Smooth muscle cell (in vitro differentiated cells): ENCODE measurements around the gene AP3D1. TPM values are rescaled to one million over a fixed set of nuclear protein-coding genes. Genes with fewer than 3 reads are reported as not detected.

Experiments used
- DNase-seq: peaks from one replicate; lab custom pipeline; 2025; ENCODE audit not compliant: unreplicated experiment; lab: John Stamatoyannopoulos, UW
- H2AFZ ChIP-seq: fragments of 200-600 bp; sonication (generic); 2 replicates; pipeline ENCODE4 v1.6.0; 2016; ENCODE audit warnings: antibody characterized with exemption, low read depth, mild to moderate bottlenecking
- H3F3A ChIP-seq: fragments of 200-600 bp; sonication (generic); 2 replicates; pipeline ENCODE4 v1.6.0; 2017; ENCODE audit warnings: antibody characterized with exemption, low read depth
- H3K27ac ChIP-seq: fragments of 200-600 bp; sonication (generic); 2 replicates; pipeline ENCODE4 v1.5.1; 2016; ENCODE audit warnings: low read depth, mild to moderate bottlenecking
- H3K27me3 ChIP-seq: fragments of 200-600 bp; sonication (generic); 2 replicates; pipeline ENCODE4 v1.6.1; 2016; ENCODE audit warnings: low read depth, mild to moderate bottlenecking
- H3K36me3 ChIP-seq: fragments of 200-600 bp; sonication (generic); 2 replicates; pipeline ENCODE4 v1.5.1; 2016; ENCODE audit warnings: low read depth
- H3K4me1 ChIP-seq: fragments of 200-600 bp; sonication (generic); 2 replicates; pipeline ENCODE4 v1.5.1; 2016; ENCODE audit warnings: low read depth
- H3K4me2 ChIP-seq: fragments of 200-600 bp; sonication (generic); 2 replicates; pipeline ENCODE4 v1.6.0; 2016; ENCODE audit warnings: mild to moderate bottlenecking
- H3K4me3 ChIP-seq: fragments of 200-600 bp; sonication (generic); 2 replicates; pipeline ENCODE4 v1.5.1; 2016; ENCODE audit warnings: mild to moderate bottlenecking
- H3K79me2 ChIP-seq: fragments of 200-600 bp; sonication (generic); 2 replicates; pipeline ENCODE4 v1.6.0; 2016; ENCODE audit warnings: low read depth, mild to moderate bottlenecking
- H3K9ac ChIP-seq: fragments of 200-600 bp; sonication (generic); 2 replicates; pipeline ENCODE4 v1.6.0; 2016; ENCODE audit warnings: low read depth
- H3K9me3 ChIP-seq: fragments of 200-600 bp; sonication (generic); replicated peaks from 2 replicates; pipeline ENCODE4 v1.5.1; 2016; ENCODE audit warnings: low read depth
- H4K20me1 ChIP-seq: fragments of 200-600 bp; sonication (generic); 2 replicates; pipeline ENCODE4 v1.6.0; 2016; ENCODE audit warnings: low read depth
- CTCF ChIP-seq: fragments of 200-600 bp; sonication (generic); IDR thresholded peaks from 2 replicates; pipeline ENCODE4 v1.5.1; 2017; ENCODE audit warnings: borderline replicate concordance, mild to moderate bottlenecking, antibody characterized with exemption; ENCODE audit not compliant: insufficient read depth, poor library complexity, severe bottlenecking
- WGBS: methylation state at CpG from one replicate; pipeline ENCODE4 v1.1.7; 2016; ENCODE audit warnings: low lambda C conversion rate; 5-methylcytosine and 5-hydroxymethylcytosine counted together
- polyA plus RNA-seq: library from polyadenylated mRNA; unstranded; fragments of >200 nt; fragmentation: Nextera tagmentation; extraction: Ambion mirVana; gene quantifications from 2 replicates; pipeline ENCODE4 v1.2.1, GENCODE V29; 2016
- total RNA-seq: library from RNA; depleted of rRNA; stranded (reverse); fragments of >200 nt; gene quantifications from 2 replicates; pipeline ENCODE4 v1.2.3, GENCODE V29; 2014

The AP3D1 gene
- total and polyA plus RNA-seq, 2 experiments from 2014 or later = 66.2 to 81.0 TPM

- peaks cover 9% of the 10 kb centered on the region for H3K4me1 ChIP-seq
- WGBS = 6% methylated on average over 51 of the region's 93 CpGs
- H3K27ac ChIP-seq = peak within 1 kb of the TSS; percentile 7
- peak; percentile 89 for DNase-seq
- no peaks in the 10 kb centered on the region for H3K36me3 ChIP-seq
- H3K9ac ChIP-seq = peak within 1 kb of the TSS; percentile 78
- H3K9me3 ChIP-seq = no peaks in the 10 kb centered on the region
- H3F3A ChIP-seq = no peaks in the 10 kb centered on the region
- H4K20me1 ChIP-seq = peaks cover 46% of the 10 kb centered on the region
- peak; percentile 46 for TF ChIP-seq CTCF
- peak within 1 kb of the TSS; percentile 95 for H3K4me3 ChIP-seq
- H2AFZ ChIP-seq = peak within 1 kb of the TSS; percentile 86
- H3K79me2 ChIP-seq = peaks cover 44% of the 10 kb centered on the region
- H3K27me3 ChIP-seq = no peaks in the 10 kb centered on the region
- peak within 1 kb of the TSS; percentile 99 for H3K4me2 ChIP-seq
Observed at GRCh38 chr19:2050991-2051772, 100.2 kb downstream of the AP3D1 start, which contains the start of gene MKNK2. TSS of gene MKNK2 (minus strand) at chr19:2051244. CDS start at chr19:2050851, 393 bp downstream.

Other genes with a start within 250 kb of the AP3D1 start
- gene ADAT3, start 246.2 kb downstream of the AP3D1 start, total RNA-seq = 0.49 and 0.58 TPM in 2 replicates
- 2.0 and 4.8 TPM in 2 replicates for gene ADAT3, start 246.2 kb downstream of the AP3D1 start, polyA plus RNA-seq
- gene SCAMP4, start 246.2 kb downstream of the AP3D1 start, total RNA-seq = 72.6 and 96.9 TPM in 2 replicates
- 54.5 and 74.1 TPM in 2 replicates for gene SCAMP4, start 246.2 kb downstream of the AP3D1 start, polyA plus RNA-seq
- 47.5 and 53.5 TPM in 2 replicates for gene CSNK1G2, start 210.4 kb downstream of the AP3D1 start, total RNA-seq
- 74.9 and 86.1 TPM in 2 replicates for gene CSNK1G2, start 210.4 kb downstream of the AP3D1 start, polyA plus RNA-seq
- gene BTBD2, start 135.9 kb downstream of the AP3D1 start, total RNA-seq = 37.8 and 45.2 TPM in 2 replicates
- gene BTBD2, start 135.9 kb downstream of the AP3D1 start, polyA plus RNA-seq = 63.2 and 69.8 TPM in 2 replicates
- 30.1 and 43.6 TPM in 2 replicates for gene MKNK2, start 100.3 kb downstream of the AP3D1 start, total RNA-seq
- 44.7 and 80.1 TPM in 2 replicates for gene MKNK2, start 100.3 kb downstream of the AP3D1 start, polyA plus RNA-seq
- 11.2 and 13.5 TPM in 2 replicates for gene MOB3A, start 55.2 kb downstream of the AP3D1 start, total RNA-seq
- 23.8 and 32.9 TPM in 2 replicates for gene MOB3A, start 55.2 kb downstream of the AP3D1 start, polyA plus RNA-seq
- gene IZUMO4, start 54.7 kb downstream of the AP3D1 start, total RNA-seq = 1.6 and 1.8 TPM in 2 replicates
- 0.48 and 0.58 TPM in 2 replicates for gene IZUMO4, start 54.7 kb downstream of the AP3D1 start, polyA plus RNA-seq
- gene DOT1L, start 12.4 kb upstream of the AP3D1 start, total RNA-seq = 4.2 and 4.8 TPM in 2 replicates
- gene DOT1L, start 12.4 kb upstream of the AP3D1 start, polyA plus RNA-seq = 3.4 and 5.5 TPM in 2 replicates
- 36.0 and 38.6 TPM in 2 replicates for gene PLEKHJ1, start 84.8 kb upstream of the AP3D1 start, total RNA-seq
- 76.5 and 94.5 TPM in 2 replicates for gene PLEKHJ1, start 84.8 kb upstream of the AP3D1 start, polyA plus RNA-seq
- 8.4 and 28.5 TPM in 2 replicates for gene SF3A2, start 85.3 kb upstream of the AP3D1 start, total RNA-seq
- 63.0 and 78.1 TPM in 2 replicates for gene SF3A2, start 85.3 kb upstream of the AP3D1 start, polyA plus RNA-seq
- 2.9 and 3.5 TPM in 2 replicates for gene AMH, start 97.8 kb upstream of the AP3D1 start, total RNA-seq
- 12.6 and 20.7 TPM in 2 replicates for gene AMH, start 97.8 kb upstream of the AP3D1 start, polyA plus RNA-seq
- not detected in 2 replicates for gene JSRP1, start 104.9 kb upstream of the AP3D1 start, total RNA-seq
- gene JSRP1, start 104.9 kb upstream of the AP3D1 start, polyA plus RNA-seq = 0.59 TPM in 1 of 2 replicates, not detected in the other
- not detected in 2 replicates for gene PEAK3, start 130.6 kb upstream of the AP3D1 start, total RNA-seq
- 0.37 and 0.71 TPM in 2 replicates for gene PEAK3, start 130.6 kb upstream of the AP3D1 start, polyA plus RNA-seq
- gene LINGO3, start 156.6 kb upstream of the AP3D1 start, total RNA-seq = not detected in 2 replicates
- gene LINGO3, start 156.6 kb upstream of the AP3D1 start, polyA plus RNA-seq = 0.31 and 1.2 TPM in 2 replicates
- 164 and 186 TPM in 2 replicates for gene LSM7, start 177.0 kb upstream of the AP3D1 start, total RNA-seq
- gene LSM7, start 177.0 kb upstream of the AP3D1 start, polyA plus RNA-seq = 158 and 161 TPM in 2 replicates
- 21.1 and 54.7 TPM in 2 replicates for gene SPPL2B, start 177.1 kb upstream of the AP3D1 start, total RNA-seq
- gene SPPL2B, start 177.1 kb upstream of the AP3D1 start, polyA plus RNA-seq = 53.6 and 63.5 TPM in 2 replicates
- gene TMPRSS9, start 208.7 kb upstream of the AP3D1 start, total RNA-seq = not detected in 2 replicates
- 0.05 and 0.63 TPM in 2 replicates for gene TMPRSS9, start 208.7 kb upstream of the AP3D1 start, polyA plus RNA-seq